ENCODE measurements around the gene FBXO8. TPM values are rescaled to one million over a fixed set of nuclear protein-coding genes. Genes with fewer than 3 reads are reported as not detected.

FBXO8 gene
- total RNA-seq, 1 experiment from 2014 or later = 8.9 TPM

DNA sequence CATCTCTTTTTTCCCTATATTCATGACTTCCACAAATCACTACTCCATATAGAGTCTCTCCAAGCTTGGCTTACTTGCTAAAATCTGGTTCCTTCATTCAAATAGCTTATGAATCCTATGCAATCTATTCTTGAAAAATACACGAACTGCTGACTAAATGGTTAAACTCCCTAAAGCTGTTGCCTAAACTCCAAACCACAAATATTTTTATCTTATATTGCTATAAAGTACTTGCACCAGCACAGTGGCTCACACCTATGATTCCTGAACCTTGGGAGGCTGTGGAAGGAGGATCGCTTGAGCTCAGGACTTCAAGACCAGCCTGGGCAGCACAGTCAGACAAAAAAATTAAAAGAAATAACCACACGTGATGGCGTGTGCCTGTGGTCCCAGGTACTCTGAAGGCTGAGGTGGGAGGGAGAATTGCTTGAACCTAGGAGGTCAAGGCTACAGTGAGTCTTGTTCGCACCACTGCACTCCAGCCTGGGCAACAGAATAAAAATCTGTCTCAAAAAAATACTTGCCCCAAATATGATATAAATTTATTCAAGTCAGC lies 2.2 kb downstream of the FBXO8 start:
- H4K8ac ChIP-seq (replicated peaks; ENCODE audit: insufficient read length, low read depth, low read length) = no peak overlapping the region
- H2BK15ac ChIP-seq (ENCODE audit: low read depth, low read length) = no peak overlapping the region
- no peaks in the 10 kb centered on the region for H3K9me3 ChIP-seq (ENCODE audit: control insufficient read depth, low read depth, low read length)
- H3K14ac ChIP-seq (ENCODE audit: insufficient read depth, low read length) = no peak overlapping the region
- no peak overlapping the region for H4K91ac ChIP-seq (ENCODE audit: insufficient read length, low read depth, low read length)
- H3K56ac ChIP-seq (ENCODE audit: insufficient read length, low read depth, low read length) = no peak overlapping the region
- Mint-ChIP-seq H3K4me3 (no peak overlapping the region), H3K36me3 (ENCODE audit: insufficient read depth in 1 of 3, low read depth in 3 of 3) (no peaks in the 10 kb centered on the region; a peak in 1 of 7 replicates), H3K27ac (no peak overlapping the region), H3K27me3 (ENCODE audit: low read depth) (no peaks in the 10 kb centered on the region), H3K4me1 (peaks cover 11 to 20% of the 10 kb centered on the region in 2 experiments), H3K9me3 (no peaks in the 10 kb centered on the region; a peak in 1 of 5 replicates)
- H3K23me2 ChIP-seq (ENCODE audit: insufficient read length, low read depth, low read length, poor library complexity, severe bottlenecking) = peaks cover 5% of the 10 kb centered on the region
- no peak overlapping the region for H3K4ac ChIP-seq (ENCODE audit: low read depth, low read length)
- no peak overlapping the region for H3K18ac ChIP-seq (ENCODE audit: insufficient read length, low read depth, low read length)
- no peak overlapping the region for H3K9ac ChIP-seq (ENCODE audit: extremely low read depth, insufficient read length, low read length)
- no peak overlapping the region for H2BK12ac ChIP-seq (ENCODE audit: insufficient read length, low read depth, low read length)
- no peaks in the 10 kb centered on the region for H3K27me3 ChIP-seq (ENCODE audit: insufficient read depth, low read length)
- H3K4me1 ChIP-seq (ENCODE audit: insufficient read depth, low read length) = no peaks in the 10 kb centered on the region
- no peak overlapping the region for H2BK5ac ChIP-seq (ENCODE audit: insufficient read length, low read length)
- H3K79me2 ChIP-seq (ENCODE audit: insufficient read depth, low read length) = peaks cover 3% of the 10 kb centered on the region; the same call in 1 of the 2 replicates
- no peak overlapping the region for H3T11ph ChIP-seq (ENCODE audit: low read length)
- no peak overlapping the region for H2BK120ac ChIP-seq (ENCODE audit: low read depth, low read length, poor library complexity, severe bottlenecking)
- TF ChIP-seq, protein P1, sequence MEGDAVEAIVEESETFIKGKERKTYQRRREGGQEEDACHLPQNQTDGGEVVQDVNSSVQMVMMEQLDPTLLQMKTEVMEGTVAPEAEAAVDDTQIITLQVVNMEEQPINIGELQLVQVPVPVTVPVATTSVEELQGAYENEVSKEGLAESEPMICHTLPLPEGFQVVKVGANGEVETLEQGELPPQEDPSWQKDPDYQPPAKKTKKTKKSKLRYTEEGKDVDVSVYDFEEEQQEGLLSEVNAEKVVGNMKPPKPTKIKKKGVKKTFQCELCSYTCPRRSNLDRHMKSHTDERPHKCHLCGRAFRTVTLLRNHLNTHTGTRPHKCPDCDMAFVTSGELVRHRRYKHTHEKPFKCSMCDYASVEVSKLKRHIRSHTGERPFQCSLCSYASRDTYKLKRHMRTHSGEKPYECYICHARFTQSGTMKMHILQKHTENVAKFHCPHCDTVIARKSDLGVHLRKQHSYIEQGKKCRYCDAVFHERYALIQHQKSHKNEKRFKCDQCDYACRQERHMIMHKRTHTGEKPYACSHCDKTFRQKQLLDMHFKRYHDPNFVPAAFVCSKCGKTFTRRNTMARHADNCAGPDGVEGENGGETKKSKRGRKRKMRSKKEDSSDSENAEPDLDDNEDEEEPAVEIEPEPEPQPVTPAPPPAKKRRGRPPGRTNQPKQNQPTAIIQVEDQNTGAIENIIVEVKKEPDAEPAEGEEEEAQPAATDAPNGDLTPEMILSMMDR (conservative IDR thresholded peaks at IDR 0.05) = no peak
- DNase-seq = no peak
- no peak overlapping the region for H2AK5ac ChIP-seq (ENCODE audit: insufficient read length, low read length)
- no peaks in the 10 kb centered on the region for H4K20me1 ChIP-seq (ENCODE audit: control insufficient read depth, insufficient read depth, insufficient read length)
- WGBS (ENCODE audit: extremely low coverage, insufficient read length, low lambda C conversion rate) = no CpG with 5 or more reads among the region's 5 CpGs
- H3K27ac ChIP-seq (ENCODE audit: insufficient read length, low read depth, low read length) = no peak overlapping the region
- H3K79me1 ChIP-seq (ENCODE audit: insufficient read depth, low read depth, low read length, poor library complexity, severe bottlenecking) = no peaks in the 10 kb centered on the region
- no peak overlapping the region for H3K4me2 ChIP-seq (ENCODE audit: insufficient read depth, insufficient read length, low read length)
- no peak overlapping the region for H2AFZ ChIP-seq (ENCODE audit: low read length)
- H4K5ac ChIP-seq (ENCODE audit: insufficient read length, low read depth, low read length) = no peak overlapping the region
- H3K23ac ChIP-seq (ENCODE audit: insufficient read length, low read depth, low read length) = no peak overlapping the region
- H2BK20ac ChIP-seq (ENCODE audit: low read depth, low read length, poor library complexity, severe bottlenecking) = no peak overlapping the region
